H9 (cell line): Measurements from ENCODE around the gene CCDC175. TPM values are rescaled to one million over a fixed set of nuclear protein-coding genes. Genes with fewer than 3 reads are reported as not detected.

ENCODE experiments used
- DNase-seq: peaks from one replicate; pipeline ENCODE4 v3.0.0-alpha.2; 2017
- H2AFZ ChIP-seq: one replicate; pipeline ENCODE4 v1.6.1; 2013; ENCODE audit warnings: mild to moderate bottlenecking, low read length, control low read depth, moderate library complexity
- H2AK5ac ChIP-seq: 2 replicates; pipeline ENCODE4 v1.6.1; 2013; ENCODE audit warnings: low read length, control low read depth, mixed read lengths; ENCODE audit not compliant: insufficient read length
- H2BK120ac ChIP-seq: one replicate; pipeline ENCODE4 v1.6.1; 2013; ENCODE audit warnings: low read depth, mild to moderate bottlenecking, low read length, control low read depth, inconsistent platforms; ENCODE audit not compliant: poor library complexity, severe bottlenecking
- H2BK12ac ChIP-seq: 2 replicates; pipeline ENCODE4 v1.6.1; 2013; ENCODE audit warnings: low read length, control low read depth, mixed read lengths, low read depth; ENCODE audit not compliant: insufficient read length
- H2BK15ac ChIP-seq: 2 replicates; pipeline ENCODE4 v1.6.1; 2013; ENCODE audit warnings: low read depth, low read length, control low read depth
- H2BK20ac ChIP-seq: one replicate; pipeline ENCODE4 v1.6.1; 2013; ENCODE audit warnings: low read depth, mild to moderate bottlenecking, low read length, control low read depth, inconsistent platforms; ENCODE audit not compliant: poor library complexity, severe bottlenecking
- H2BK5ac ChIP-seq: 2 replicates; pipeline ENCODE4 v1.6.1; 2013; ENCODE audit warnings: low read length, control low read depth, mixed read lengths; ENCODE audit not compliant: insufficient read length
- H3K14ac ChIP-seq: 2 replicates; pipeline ENCODE4 v1.6.1; 2013; ENCODE audit warnings: low read length, control low read depth; ENCODE audit not compliant: insufficient read depth
- H3K18ac ChIP-seq: 2 replicates; pipeline ENCODE4 v1.6.1; 2013; ENCODE audit warnings: low read depth, mild to moderate bottlenecking, mixed read lengths, low read length, control low read depth; ENCODE audit not compliant: insufficient read length
- H3K23ac ChIP-seq: 2 replicates; pipeline ENCODE4 v1.6.1; 2013; ENCODE audit warnings: low read length, control low read depth, mixed read lengths, low read depth; ENCODE audit not compliant: insufficient read length
- H3K23me2 ChIP-seq: 2 replicates; pipeline ENCODE4 v1.6.1; 2013; ENCODE audit warnings: low read depth, mild to moderate bottlenecking, mixed read lengths, low read length, control low read depth; ENCODE audit not compliant: insufficient read length, poor library complexity, severe bottlenecking
- H3K27ac ChIP-seq: 2 replicates; pipeline ENCODE4 v1.5.1; 2013; ENCODE audit warnings: low read length, control low read depth, mixed read lengths, low read depth; ENCODE audit not compliant: insufficient read length
- H3K27me3 ChIP-seq: 2 replicates; pipeline ENCODE4 v1.6.1; 2013; ENCODE audit warnings: low read length, control low read depth, inconsistent platforms; ENCODE audit not compliant: insufficient read depth
- H3K4ac ChIP-seq: 2 replicates; pipeline ENCODE4 v1.6.1; 2013; ENCODE audit warnings: low read depth, mild to moderate bottlenecking, control low read depth, inconsistent platforms, low read length, moderate library complexity
- H3K4me1 ChIP-seq: 2 replicates; pipeline ENCODE4 v1.6.1; 2013; ENCODE audit warnings: low read length, control low read depth, inconsistent platforms; ENCODE audit not compliant: insufficient read depth
- H3K4me2 ChIP-seq: 2 replicates; pipeline ENCODE4 v1.6.1; 2013; ENCODE audit warnings: low read length, control low read depth, mixed read lengths; ENCODE audit not compliant: insufficient read length, insufficient read depth
- H3K56ac ChIP-seq: 2 replicates; pipeline ENCODE4 v1.6.1; 2013; ENCODE audit warnings: low read depth, mild to moderate bottlenecking, mixed read lengths, low read length, control low read depth; ENCODE audit not compliant: insufficient read length
- H3K79me1 ChIP-seq: 2 replicates; pipeline ENCODE4 v1.6.1; 2013; ENCODE audit warnings: low read depth, mild to moderate bottlenecking, moderate library complexity, low read length, control low read depth, inconsistent platforms; ENCODE audit not compliant: insufficient read depth, poor library complexity, severe bottlenecking
- H3K79me2 ChIP-seq: 2 replicates; pipeline ENCODE4 v1.6.1; 2013; ENCODE audit warnings: low read length, control low read depth, inconsistent platforms; ENCODE audit not compliant: insufficient read depth
- H3K9ac ChIP-seq: 2 replicates; pipeline ENCODE4 v1.6.1; 2013; ENCODE audit warnings: low read length, control low read depth, mixed read lengths; ENCODE audit not compliant: insufficient read length; ENCODE audit errors: extremely low read depth
- H3K9me3 ChIP-seq: one replicate; pipeline ENCODE4 v1.6.1; 2013; ENCODE audit warnings: low read depth, low read length, inconsistent platforms; ENCODE audit not compliant: control insufficient read depth
- H3T11ph ChIP-seq: one replicate; pipeline ENCODE4 v1.6.1; 2013; ENCODE audit warnings: mild to moderate bottlenecking, low read length, control low read depth, inconsistent platforms
- H4K20me1 ChIP-seq: one replicate; pipeline ENCODE4 v1.6.1; 2013; ENCODE audit not compliant: control insufficient read depth, insufficient read length, insufficient read depth
- H4K5ac ChIP-seq: 2 replicates; pipeline ENCODE4 v1.6.1; 2013; ENCODE audit warnings: low read depth, mild to moderate bottlenecking, mixed read lengths, low read length, control low read depth; ENCODE audit not compliant: insufficient read length
- H4K8ac ChIP-seq: replicated peaks from 2 replicates; pipeline ENCODE4 v1.6.1; 2013; ENCODE audit warnings: low read length, control low read depth, mixed read lengths, low read depth; ENCODE audit not compliant: insufficient read length
- H4K91ac ChIP-seq: 2 replicates; pipeline ENCODE4 v1.6.1; 2013; ENCODE audit warnings: low read depth, mild to moderate bottlenecking, moderate library complexity, mixed read lengths, low read length, control low read depth; ENCODE audit not compliant: insufficient read length
- H3K27ac Mint-ChIP-seq, 3 experiments: 2 replicates in 2 of 3; 3 replicates in 1 of 3; pipeline ENCODE4 v1.8.0; 2020 to 2021; ENCODE audit warnings: mixed read lengths in 3 of 3, mild to moderate bottlenecking in 1 of 3, moderate library complexity in 1 of 3
- H3K27me3 Mint-ChIP-seq: 2 replicates; pipeline ENCODE4 v1.8.0; 2021; ENCODE audit warnings: low read depth, mild to moderate bottlenecking, moderate library complexity, mixed read lengths
- H3K36me3 Mint-ChIP-seq, 3 experiments: 2 replicates in 2 of 3; 3 replicates in 1 of 3; pipeline ENCODE4 v1.8.0; 2020 to 2021; ENCODE audit warnings: low read depth in 3 of 3, mixed read lengths in 3 of 3; ENCODE audit not compliant: insufficient read depth in 1 of 3
- H3K4me1 Mint-ChIP-seq, 2 experiments: 2 replicates each; pipeline ENCODE4 v1.8.0; 2020; ENCODE audit warnings: mixed read lengths in 2 of 2
- H3K4me3 Mint-ChIP-seq, 2 experiments: 2 replicates in 1 of 2; 3 replicates in 1 of 2; pipeline ENCODE4 v1.8.0; 2020 to 2021; ENCODE audit warnings: mild to moderate bottlenecking in 2 of 2, mixed read lengths in 2 of 2, moderate library complexity in 1 of 2
- H3K9me3 Mint-ChIP-seq, 2 experiments: 2 replicates in 1 of 2; 3 replicates in 1 of 2; pipeline ENCODE4 v1.8.0; 2020; ENCODE audit warnings: mild to moderate bottlenecking in 2 of 2, mixed read lengths in 2 of 2, moderate library complexity in 1 of 2
- CTCF ChIP-seq: fragments of 200-600 bp; sonication (generic); conservative IDR thresholded peaks from 3 replicates; pipeline ENCODE4 v1.8.0; 2021; ENCODE audit warnings: antibody characterized with exemption, mild to moderate bottlenecking
- WGBS: extraction: QIAGEN DNeasy Blood & Tissue Kit; methylation state at CpG from one replicate; pipeline ENCODE4 v1.1.7; 2013; ENCODE audit warnings: missing lambda C conversion rate, low lambda C conversion rate, mixed read lengths; ENCODE audit not compliant: insufficient read length; ENCODE audit errors: extremely low coverage; 5-methylcytosine and 5-hydroxymethylcytosine counted together
- total RNA-seq: library from RNA; stranded (reverse); gene quantifications from 2 replicates; pipeline ENCODE4 v1.2.1, GENCODE V29; 2021

CCDC175 gene
- total RNA-seq, 1 experiment from 2014 or later: 0.09 TPM

- no peaks in the 10 kb centered on the region for H3K36me3 Mint-ChIP-seq
- no peak overlapping the region for H3K56ac ChIP-seq
- H3K27ac ChIP-seq: no peak overlapping the region
- no peak overlapping the region for H3K14ac ChIP-seq
- no CpG with 5 or more reads among the region's 4 CpGs for WGBS
- peaks cover 6 to 7% of the 10 kb centered on the region in 2 experiments for H3K4me1 Mint-ChIP-seq
- no peak overlapping the region for H2BK20ac ChIP-seq
- no peak overlapping the region for H3K23ac ChIP-seq
- H3K9me3 Mint-ChIP-seq: no peaks in the 10 kb centered on the region
- no peaks in the 10 kb centered on the region for H3K79me1 ChIP-seq
- H2AFZ ChIP-seq: no peak overlapping the region
- no peak overlapping the region for H3K4me2 ChIP-seq
- no peak for DNase-seq
- no peak overlapping the region for H3K18ac ChIP-seq
- H4K8ac ChIP-seq: no peak overlapping the region
- H2AK5ac ChIP-seq: no peak overlapping the region
- no peaks in the 10 kb centered on the region for H3K4me1 ChIP-seq
- H3K27ac Mint-ChIP-seq: no peak overlapping the region
- H3K9ac ChIP-seq: no peak overlapping the region
- no peaks in the 10 kb centered on the region for H3K23me2 ChIP-seq
- no peaks in the 10 kb centered on the region for H3K27me3 Mint-ChIP-seq
- no peak overlapping the region for H3K4me3 Mint-ChIP-seq
- no peaks in the 10 kb centered on the region for H3K27me3 ChIP-seq
- no peak overlapping the region for H4K91ac ChIP-seq
- H2BK15ac ChIP-seq: no peak overlapping the region
- H4K20me1 ChIP-seq: no peaks in the 10 kb centered on the region
- no peak overlapping the region for H2BK5ac ChIP-seq
- H2BK12ac ChIP-seq: no peak overlapping the region
- H3K79me2 ChIP-seq: no peaks in the 10 kb centered on the region
- no peak for TF ChIP-seq CTCF
- H3K9me3 ChIP-seq: no peaks in the 10 kb centered on the region
- no peak overlapping the region for H2BK120ac ChIP-seq
- H3K4ac ChIP-seq: no peak overlapping the region
- H4K5ac ChIP-seq: no peak overlapping the region
- no peak overlapping the region for H3T11ph ChIP-seq
Measured at GRCh38 chr14:59538936-59539335, 37.7 kb downstream of the CCDC175 start.
